Measurements from ENCODE around the gene PTPRJ. TPM values are rescaled to one million over a fixed set of nuclear protein-coding genes. Genes with fewer than 3 reads are reported as not detected.

Gene PTPRJ
- total RNA-seq, 1 donor from 2014 or later = 18.6 TPM

DNA sequence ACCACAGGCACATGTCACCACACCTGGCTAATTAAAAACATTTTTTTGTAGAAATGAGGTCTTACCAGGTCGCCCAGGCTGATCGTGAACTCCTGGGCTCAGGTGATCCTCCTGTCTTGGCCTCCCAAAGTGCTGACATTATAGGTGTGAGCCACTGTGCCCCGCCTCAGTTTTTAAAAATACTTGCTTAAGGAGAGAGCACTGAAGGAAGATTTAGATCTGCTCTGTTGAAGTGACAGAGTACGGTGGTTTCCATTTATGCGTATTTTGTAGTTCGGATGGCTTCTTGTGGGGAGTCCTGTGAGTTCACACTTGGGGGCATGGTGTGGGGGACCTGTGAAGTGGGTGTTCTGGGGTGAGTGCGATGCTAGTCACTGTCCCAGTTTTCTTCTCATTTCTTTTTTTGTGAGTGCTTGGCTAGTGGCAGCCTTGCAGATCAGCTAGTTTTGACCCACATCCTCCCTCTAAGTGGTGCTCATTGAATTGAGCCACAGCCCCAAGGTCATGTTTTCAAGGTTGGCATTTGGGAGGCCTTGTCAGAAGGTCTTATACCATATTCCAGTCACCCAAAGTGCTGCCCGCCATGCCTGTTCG lies 31.5 kb downstream of the PTPRJ start:
- Mint-ChIP-seq H3K4me3 (no peak overlapping the region), H3K27ac (no peak overlapping the region), H3K4me1 (ENCODE audit: unreplicated experiment) (peaks cover 17% of the 10 kb centered on the region), H3K27me3 (no peaks in the 10 kb centered on the region), H3K36me3 (no peaks in the 10 kb centered on the region), H3K9me3 (no peaks in the 10 kb centered on the region)
- TF ChIP-seq, protein P1, sequence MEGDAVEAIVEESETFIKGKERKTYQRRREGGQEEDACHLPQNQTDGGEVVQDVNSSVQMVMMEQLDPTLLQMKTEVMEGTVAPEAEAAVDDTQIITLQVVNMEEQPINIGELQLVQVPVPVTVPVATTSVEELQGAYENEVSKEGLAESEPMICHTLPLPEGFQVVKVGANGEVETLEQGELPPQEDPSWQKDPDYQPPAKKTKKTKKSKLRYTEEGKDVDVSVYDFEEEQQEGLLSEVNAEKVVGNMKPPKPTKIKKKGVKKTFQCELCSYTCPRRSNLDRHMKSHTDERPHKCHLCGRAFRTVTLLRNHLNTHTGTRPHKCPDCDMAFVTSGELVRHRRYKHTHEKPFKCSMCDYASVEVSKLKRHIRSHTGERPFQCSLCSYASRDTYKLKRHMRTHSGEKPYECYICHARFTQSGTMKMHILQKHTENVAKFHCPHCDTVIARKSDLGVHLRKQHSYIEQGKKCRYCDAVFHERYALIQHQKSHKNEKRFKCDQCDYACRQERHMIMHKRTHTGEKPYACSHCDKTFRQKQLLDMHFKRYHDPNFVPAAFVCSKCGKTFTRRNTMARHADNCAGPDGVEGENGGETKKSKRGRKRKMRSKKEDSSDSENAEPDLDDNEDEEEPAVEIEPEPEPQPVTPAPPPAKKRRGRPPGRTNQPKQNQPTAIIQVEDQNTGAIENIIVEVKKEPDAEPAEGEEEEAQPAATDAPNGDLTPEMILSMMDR (conservative IDR thresholded peaks at IDR 0.05) = no peak
- no peak for DNase-seq (ENCODE audit: extremely low spot score, unreplicated experiment)

DNA sequence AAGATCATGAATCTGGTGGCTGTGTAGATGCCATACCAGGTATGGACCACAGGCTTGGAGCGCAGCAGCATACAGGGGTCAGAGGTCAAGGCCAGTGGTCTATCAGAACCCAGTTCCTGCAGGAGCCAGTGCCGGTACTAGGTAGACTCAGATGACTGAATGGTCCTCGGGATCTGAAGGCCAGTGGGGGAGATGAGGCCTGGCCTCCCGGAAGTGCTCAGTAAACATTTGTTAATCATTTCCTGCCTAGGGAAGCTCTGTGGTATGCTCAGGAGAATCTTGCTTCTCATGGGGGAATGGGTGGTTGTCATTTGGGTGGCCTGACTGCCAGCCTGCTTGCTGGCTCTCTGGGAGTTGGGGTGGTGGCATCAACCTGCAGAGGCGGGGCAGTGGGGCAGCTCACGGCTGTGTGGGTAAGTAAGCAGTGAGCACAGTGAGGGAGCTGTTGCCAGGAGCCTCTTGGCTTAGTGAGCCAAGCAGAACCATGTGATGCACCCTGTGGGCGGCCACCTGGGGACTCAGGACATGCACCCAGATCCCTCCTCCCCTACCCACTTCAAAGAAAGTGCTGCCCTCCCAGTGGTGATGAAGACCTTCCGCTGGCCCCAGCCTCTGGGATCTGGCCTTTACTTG lies 33.0 kb downstream of the PTPRJ start:
- Mint-ChIP-seq H3K36me3 (no peaks in the 10 kb centered on the region), H3K9me3 (no peaks in the 10 kb centered on the region), H3K27me3 (no peaks in the 10 kb centered on the region), H3K27ac (peak overlapping the region; percentile 46), H3K4me3 (no peak overlapping the region), H3K4me1 (ENCODE audit: unreplicated experiment) (peaks cover 26% of the 10 kb centered on the region)
- TF ChIP-seq, protein P1 (conservative IDR thresholded peaks at IDR 0.05) = no peak
- no peak for DNase-seq (ENCODE audit: extremely low spot score, unreplicated experiment)

DNA sequence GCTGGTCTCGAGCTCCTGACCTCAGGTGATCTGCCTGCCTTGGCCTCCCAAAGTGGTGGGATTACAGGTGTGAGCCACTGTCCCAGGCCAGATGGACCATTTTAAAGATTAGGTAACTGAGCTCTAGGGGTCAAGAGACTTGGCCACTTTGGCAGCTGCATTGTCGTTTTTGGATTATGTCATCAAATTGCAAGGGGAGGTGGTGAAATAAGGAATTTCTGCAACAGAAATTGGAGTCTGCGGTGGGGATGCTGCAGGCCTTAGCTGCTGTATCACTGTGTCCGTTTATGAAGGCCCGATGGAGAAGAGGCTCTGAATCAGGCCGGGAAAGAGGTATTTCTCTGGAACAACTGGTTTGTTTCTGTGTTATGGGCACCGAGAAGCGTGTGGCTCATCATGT lies 34.6 kb downstream of the PTPRJ start:
- DNase-seq (ENCODE audit: extremely low spot score, unreplicated experiment) = no peak
- H3K36me3 Mint-ChIP-seq = no peaks in the 10 kb centered on the region
- no peak overlapping the region for H3K4me3 Mint-ChIP-seq
- H3K4me1 Mint-ChIP-seq (ENCODE audit: unreplicated experiment) = peaks cover 41% of the 10 kb centered on the region
- H3K27ac Mint-ChIP-seq = no peak overlapping the region
- TF ChIP-seq, protein P1 (conservative IDR thresholded peaks at IDR 0.05) = no peak
- no peaks in the 10 kb centered on the region for H3K9me3 Mint-ChIP-seq
- H3K27me3 Mint-ChIP-seq = no peaks in the 10 kb centered on the region

DNA sequence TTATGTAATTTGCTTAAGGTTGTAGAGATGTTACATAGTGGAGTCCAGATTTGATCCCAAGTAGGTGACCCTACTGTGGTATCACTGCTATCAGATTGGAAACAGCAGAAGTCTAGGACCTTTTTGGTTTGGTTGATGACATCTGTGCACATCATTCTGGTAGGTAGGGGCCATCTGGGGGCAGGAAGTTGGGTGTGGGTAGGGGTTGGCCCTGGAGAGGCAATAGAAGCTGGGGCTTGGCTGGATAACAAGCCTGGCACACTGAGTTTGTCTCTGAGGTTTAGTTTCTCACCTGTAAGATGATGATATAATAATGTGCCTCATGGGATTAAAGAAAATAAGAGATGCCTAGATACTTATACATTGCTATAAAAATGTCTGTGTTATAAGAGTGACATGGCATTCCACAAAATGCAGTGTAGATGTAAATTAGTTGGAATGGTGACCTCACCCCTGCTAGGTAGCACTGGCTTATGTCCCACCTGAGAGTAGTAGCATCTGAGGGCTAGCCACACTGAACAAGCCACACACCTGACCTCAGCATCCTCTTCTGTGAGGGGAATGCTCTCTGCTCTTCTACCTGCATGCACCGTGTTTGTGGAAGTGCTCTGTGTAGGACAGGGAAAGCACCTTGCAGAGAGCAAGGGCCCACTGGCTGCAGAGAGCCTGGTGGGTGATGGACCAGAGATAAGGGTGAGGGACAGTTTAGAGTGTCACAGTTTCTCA lies 36.9 kb downstream of the PTPRJ start:
- Mint-ChIP-seq H3K4me1 (ENCODE audit: unreplicated experiment) (peaks cover 50% of the 10 kb centered on the region), H3K27ac (peak overlapping the region; percentile 100), H3K36me3 (no peaks in the 10 kb centered on the region), H3K4me3 (peak overlapping the region; percentile 9), H3K9me3 (no peaks in the 10 kb centered on the region), H3K27me3 (no peaks in the 10 kb centered on the region)
- no peak for DNase-seq (ENCODE audit: extremely low spot score, unreplicated experiment)
- TF ChIP-seq, protein P1 (conservative IDR thresholded peaks at IDR 0.05) = no peak

DNA sequence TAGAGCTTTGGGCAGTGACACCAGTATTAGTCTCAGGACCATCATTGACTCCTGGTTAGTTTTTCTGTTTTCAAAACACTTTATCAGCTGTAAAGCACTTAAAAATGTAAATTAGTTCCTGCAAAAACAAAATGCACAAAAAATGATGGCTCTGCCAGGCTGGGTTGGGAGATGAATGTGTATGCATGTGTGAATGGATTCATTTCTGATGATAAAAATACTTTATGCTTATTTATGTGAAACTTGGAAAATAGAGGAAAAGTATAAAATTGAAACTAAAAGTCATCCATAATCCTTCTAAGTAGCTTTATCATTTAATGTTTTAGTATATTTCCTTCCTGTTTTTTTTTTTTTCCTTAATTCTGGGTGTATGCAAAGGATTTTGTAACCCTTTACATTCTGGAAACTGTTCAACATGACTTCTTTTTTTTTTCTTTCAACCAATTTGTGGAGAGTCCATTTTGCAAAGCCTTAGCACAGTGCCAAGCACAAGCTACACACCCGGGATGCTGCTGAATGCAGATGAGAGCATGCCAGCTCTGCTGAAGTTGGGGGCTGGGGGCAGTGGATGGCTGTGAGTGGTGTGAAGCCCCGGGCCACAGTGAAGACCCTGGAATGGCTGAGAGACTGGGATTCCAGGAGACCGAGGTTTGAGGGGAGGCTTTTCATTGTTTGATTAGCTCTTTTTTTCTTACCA lies 37.6 kb downstream of the PTPRJ start:
- Mint-ChIP-seq H3K4me1 (ENCODE audit: unreplicated experiment) (peaks cover 54% of the 10 kb centered on the region), H3K9me3 (no peaks in the 10 kb centered on the region), H3K4me3 (peak overlapping the region; percentile 78), H3K27ac (peak overlapping the region; percentile 100), H3K27me3 (no peaks in the 10 kb centered on the region), H3K36me3 (no peaks in the 10 kb centered on the region)
- no peak for DNase-seq (ENCODE audit: extremely low spot score, unreplicated experiment)
- TF ChIP-seq, protein P1 (conservative IDR thresholded peaks at IDR 0.05) = no peak

Measured in type B pancreatic cell (in vitro differentiated cells).